ENCODE measurements around the gene BMPR1A.

The BMPR1A gene

GRCh38 chr10:86944471-86944870, 188.1 kb downstream of the BMPR1A start:
- ATAC-seq: no peak
- TF ChIP-seq PATZ1 (CRISPR knock-in tag; IDR thresholded peaks at IDR 0.05; ENCODE audit: borderline replicate concordance): no peak
- TF ChIP-seq ISL1 (CRISPR knock-in tag; IDR thresholded peaks at IDR 0.05): no peak
- TF ChIP-seq, protein P1, sequence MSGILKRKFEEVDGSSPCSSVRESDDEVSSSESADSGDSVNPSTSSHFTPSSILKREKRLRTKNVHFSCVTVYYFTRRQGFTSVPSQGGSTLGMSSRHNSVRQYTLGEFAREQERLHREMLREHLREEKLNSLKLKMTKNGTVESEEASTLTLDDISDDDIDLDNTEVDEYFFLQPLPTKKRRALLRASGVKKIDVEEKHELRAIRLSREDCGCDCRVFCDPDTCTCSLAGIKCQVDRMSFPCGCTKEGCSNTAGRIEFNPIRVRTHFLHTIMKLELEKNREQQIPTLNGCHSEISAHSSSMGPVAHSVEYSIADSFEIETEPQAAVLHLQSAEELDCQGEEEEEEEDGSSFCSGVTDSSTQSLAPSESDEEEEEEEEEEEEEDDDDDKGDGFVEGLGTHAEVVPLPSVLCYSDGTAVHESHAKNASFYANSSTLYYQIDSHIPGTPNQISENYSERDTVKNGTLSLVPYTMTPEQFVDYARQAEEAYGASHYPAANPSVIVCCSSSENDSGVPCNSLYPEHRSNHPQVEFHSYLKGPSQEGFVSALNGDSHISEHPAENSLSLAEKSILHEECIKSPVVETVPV (CRISPR knock-in tag; IDR thresholded peaks at IDR 0.05): no peak
- TF ChIP-seq ZC3H10 (CRISPR knock-in tag; IDR thresholded peaks at IDR 0.05): no peak
- no peak for TF ChIP-seq ZFP30 (CRISPR knock-in tag; IDR thresholded peaks at IDR 0.05)
- no peak for TF ChIP-seq ESRRG (CRISPR knock-in tag; IDR thresholded peaks at IDR 0.05)
- TF ChIP-seq, protein P2, sequence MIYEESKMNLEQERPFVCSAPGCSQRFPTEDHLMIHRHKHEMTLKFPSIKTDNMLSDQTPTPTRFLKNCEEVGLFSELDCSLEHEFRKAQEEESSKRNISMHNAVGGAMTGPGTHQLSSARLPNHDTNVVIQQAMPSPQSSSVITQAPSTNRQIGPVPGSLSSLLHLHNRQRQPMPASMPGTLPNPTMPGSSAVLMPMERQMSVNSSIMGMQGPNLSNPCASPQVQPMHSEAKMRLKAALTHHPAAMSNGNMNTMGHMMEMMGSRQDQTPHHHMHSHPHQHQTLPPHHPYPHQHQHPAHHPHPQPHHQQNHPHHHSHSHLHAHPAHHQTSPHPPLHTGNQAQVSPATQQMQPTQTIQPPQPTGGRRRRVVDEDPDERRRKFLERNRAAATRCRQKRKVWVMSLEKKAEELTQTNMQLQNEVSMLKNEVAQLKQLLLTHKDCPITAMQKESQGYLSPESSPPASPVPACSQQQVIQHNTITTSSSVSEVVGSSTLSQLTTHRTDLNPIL (CRISPR knock-in tag; IDR thresholded peaks at IDR 0.05; ENCODE audit: low read depth): no peak
- no peak for TF ChIP-seq TSHZ2 (CRISPR knock-in tag; IDR thresholded peaks at IDR 0.05)
- TF ChIP-seq ARNTL (CRISPR knock-in tag; IDR thresholded peaks at IDR 0.05; ENCODE audit: borderline replicate concordance, low read depth): no peak
- TF ChIP-seq TOX (CRISPR knock-in tag; IDR thresholded peaks at IDR 0.05; ENCODE audit: borderline replicate concordance): no peak
- TF ChIP-seq SNAI2 (CRISPR knock-in tag; IDR thresholded peaks at IDR 0.05): no peak
- TF ChIP-seq TCF4 (CRISPR knock-in tag; IDR thresholded peaks at IDR 0.05; ENCODE audit: borderline replicate concordance): no peak
- TF ChIP-seq GLIS3 (CRISPR knock-in tag; IDR thresholded peaks at IDR 0.05): no peak
- no peak for TF ChIP-seq OSR1 (CRISPR knock-in tag; IDR thresholded peaks at IDR 0.05)
- TF ChIP-seq BACH2 (CRISPR knock-in tag; IDR thresholded peaks at IDR 0.05; ENCODE audit: borderline replicate concordance): no peak
- no peak for TF ChIP-seq CSDC2 (CRISPR knock-in tag; IDR thresholded peaks at IDR 0.05)
- no peak for TF ChIP-seq ZNF565 (CRISPR knock-in tag; conservative IDR thresholded peaks at IDR 0.05; ENCODE audit: low read depth)
- TF ChIP-seq ZNF8 (CRISPR knock-in tag; IDR thresholded peaks at IDR 0.05): no peak

GRCh38 chr10:86944907-86945306, 188.5 kb downstream of the BMPR1A start:
- no peak for ATAC-seq
- TF ChIP-seq TOX (CRISPR knock-in tag; IDR thresholded peaks at IDR 0.05; ENCODE audit: borderline replicate concordance) (no peak), PATZ1 (CRISPR knock-in tag; IDR thresholded peaks at IDR 0.05; ENCODE audit: borderline replicate concordance) (no peak), TCF4 (CRISPR knock-in tag; IDR thresholded peaks at IDR 0.05; ENCODE audit: borderline replicate concordance) (no peak), ISL1 (CRISPR knock-in tag; IDR thresholded peaks at IDR 0.05) (no peak), TSHZ2 (CRISPR knock-in tag; IDR thresholded peaks at IDR 0.05) (no peak), CSDC2 (CRISPR knock-in tag; IDR thresholded peaks at IDR 0.05) (no peak), GLIS3 (CRISPR knock-in tag; IDR thresholded peaks at IDR 0.05) (no peak), ARNTL (CRISPR knock-in tag; IDR thresholded peaks at IDR 0.05; ENCODE audit: borderline replicate concordance, low read depth) (no peak), ZNF70 (CRISPR knock-in tag; IDR thresholded peaks at IDR 0.05) (no peak), OSR1 (CRISPR knock-in tag; IDR thresholded peaks at IDR 0.05) (no peak), ZNF565 (CRISPR knock-in tag; conservative IDR thresholded peaks at IDR 0.05; ENCODE audit: low read depth) (no peak)
- TF ChIP-seq, protein P3, sequence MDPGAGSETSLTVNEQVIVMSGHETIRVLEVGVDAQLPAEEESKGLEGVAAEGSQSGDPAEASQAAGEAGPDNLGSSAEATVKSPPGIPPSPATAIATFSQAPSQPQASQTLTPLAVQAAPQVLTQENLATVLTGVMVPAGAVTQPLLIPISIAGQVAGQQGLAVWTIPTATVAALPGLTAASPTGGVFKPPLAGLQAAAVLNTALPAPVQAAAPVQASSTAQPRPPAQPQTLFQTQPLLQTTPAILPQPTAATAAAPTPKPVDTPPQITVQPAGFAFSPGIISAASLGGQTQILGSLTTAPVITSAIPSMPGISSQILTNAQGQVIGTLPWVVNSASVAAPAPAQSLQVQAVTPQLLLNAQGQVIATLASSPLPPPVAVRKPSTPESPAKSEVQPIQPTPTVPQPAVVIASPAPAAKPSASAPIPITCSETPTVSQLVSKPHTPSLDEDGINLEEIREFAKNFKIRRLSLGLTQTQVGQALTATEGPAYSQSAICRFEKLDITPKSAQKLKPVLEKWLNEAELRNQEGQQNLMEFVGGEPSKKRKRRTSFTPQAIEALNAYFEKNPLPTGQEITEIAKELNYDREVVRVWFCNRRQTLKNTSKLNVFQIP (CRISPR knock-in tag; IDR thresholded peaks at IDR 0.05; ENCODE audit: borderline replicate concordance, low read depth): no peak

Measured in SK-N-SH treated with all-trans-retinoic acid at 6 μM for 48 hours (cell line).